ENCODE measurements around the gene GSG1L. TPM values are rescaled to one million over a fixed set of nuclear protein-coding genes. Genes with fewer than 3 reads are reported as not detected.
A peak's percentile ranks its signal among the peaks of the same experiment; 100 is the strongest.

Gene GSG1L
- polyA plus RNA-seq, 3 donors = not detected

DNA sequence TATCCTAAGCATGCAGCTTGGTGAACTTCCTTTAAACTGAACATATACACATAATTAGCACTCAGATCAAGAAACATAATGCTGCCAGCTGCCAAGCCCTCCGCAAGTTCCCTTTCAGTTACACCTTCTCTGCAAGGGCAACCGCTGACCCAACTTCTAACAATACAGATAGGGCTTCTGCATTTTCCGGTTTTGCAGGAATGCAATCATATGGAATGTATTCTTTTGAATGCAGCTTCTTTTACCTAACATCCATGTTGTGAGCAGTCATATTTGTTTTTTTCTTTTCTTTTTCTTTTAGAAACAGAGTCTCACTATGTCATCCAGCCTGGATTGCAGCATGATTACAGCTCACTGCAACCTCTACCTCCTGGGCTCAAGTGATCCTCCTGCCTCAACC, 110.7 kb downstream of the GSG1L start:
- H3K27ac ChIP-seq (ENCODE audit: low read depth in 1 of 2, low read length in 2 of 2) = no peak overlapping the region
- Mint-ChIP-seq H3K27ac (no peak overlapping the region), H3K9me3 (peaks cover 9 to 39% (median 24%) of the 10 kb centered on the region in 7 donors), H3K36me3 (no peaks in the 10 kb centered on the region), H3K4me1 (peaks cover 5% of the 10 kb centered on the region), H3K4me3 (no peak overlapping the region), H3K27me3 (ENCODE audit: low read depth in 3 of 3) (peaks cover 2 to 3% (median 2%) of the 10 kb centered on the region in 3 donors)
- H3K79me2 ChIP-seq (ENCODE audit: insufficient read depth, low read length) = no peaks in the 10 kb centered on the region
- DNase-seq = no peak
- no peak overlapping the region for H3K4me3 ChIP-seq (replicated peaks in 1 of 3; ENCODE audit: low read depth in 2 of 3, low read length in 3 of 3)
- no peak overlapping the region for H3K9ac ChIP-seq (ENCODE audit: insufficient read depth, low read length, poor library complexity, severe bottlenecking)
- no peaks in the 10 kb centered on the region for H3K27me3 ChIP-seq (ENCODE audit: control insufficient read depth in 2 of 2, insufficient read depth in 2 of 2, low read length in 2 of 2)
- TF ChIP-seq, protein P1, sequence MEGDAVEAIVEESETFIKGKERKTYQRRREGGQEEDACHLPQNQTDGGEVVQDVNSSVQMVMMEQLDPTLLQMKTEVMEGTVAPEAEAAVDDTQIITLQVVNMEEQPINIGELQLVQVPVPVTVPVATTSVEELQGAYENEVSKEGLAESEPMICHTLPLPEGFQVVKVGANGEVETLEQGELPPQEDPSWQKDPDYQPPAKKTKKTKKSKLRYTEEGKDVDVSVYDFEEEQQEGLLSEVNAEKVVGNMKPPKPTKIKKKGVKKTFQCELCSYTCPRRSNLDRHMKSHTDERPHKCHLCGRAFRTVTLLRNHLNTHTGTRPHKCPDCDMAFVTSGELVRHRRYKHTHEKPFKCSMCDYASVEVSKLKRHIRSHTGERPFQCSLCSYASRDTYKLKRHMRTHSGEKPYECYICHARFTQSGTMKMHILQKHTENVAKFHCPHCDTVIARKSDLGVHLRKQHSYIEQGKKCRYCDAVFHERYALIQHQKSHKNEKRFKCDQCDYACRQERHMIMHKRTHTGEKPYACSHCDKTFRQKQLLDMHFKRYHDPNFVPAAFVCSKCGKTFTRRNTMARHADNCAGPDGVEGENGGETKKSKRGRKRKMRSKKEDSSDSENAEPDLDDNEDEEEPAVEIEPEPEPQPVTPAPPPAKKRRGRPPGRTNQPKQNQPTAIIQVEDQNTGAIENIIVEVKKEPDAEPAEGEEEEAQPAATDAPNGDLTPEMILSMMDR (IDR thresholded peaks at IDR 0.05) = no peak
- no peaks in the 10 kb centered on the region for H3K36me3 ChIP-seq (replicated peaks in 1 of 2; ENCODE audit: control insufficient read depth in 1 of 2, insufficient read depth in 2 of 2, low read length in 2 of 2)
- H2AFZ ChIP-seq (ENCODE audit: insufficient read depth, low read depth, low read length, poor library complexity, severe bottlenecking) = no peak overlapping the region
- H3K4me2 ChIP-seq (replicated peaks; ENCODE audit: extremely low read depth, low read length, poor library complexity, severe bottlenecking) = no peak overlapping the region
- H3K9me3 ChIP-seq (replicated peaks in 1 of 2; ENCODE audit: control insufficient read depth in 1 of 2, insufficient read depth in 1 of 2, low read length in 2 of 2) = peaks cover 14 to 25% of the 10 kb centered on the region in 2 donors
- intact Hi-C loops (cut with micrococcal nuclease) = no loop called here
- 71% methylated on average over 1 of the region's 3 CpGs for WGBS (ENCODE audit: insufficient coverage)
- no peaks in the 10 kb centered on the region for H4K20me1 ChIP-seq (ENCODE audit: insufficient read depth, low read length)
- H3K4me1 ChIP-seq (ENCODE audit: control insufficient read depth in 1 of 2, insufficient read depth in 2 of 2, low read length in 2 of 2) = no peaks in the 10 kb centered on the region

DNA sequence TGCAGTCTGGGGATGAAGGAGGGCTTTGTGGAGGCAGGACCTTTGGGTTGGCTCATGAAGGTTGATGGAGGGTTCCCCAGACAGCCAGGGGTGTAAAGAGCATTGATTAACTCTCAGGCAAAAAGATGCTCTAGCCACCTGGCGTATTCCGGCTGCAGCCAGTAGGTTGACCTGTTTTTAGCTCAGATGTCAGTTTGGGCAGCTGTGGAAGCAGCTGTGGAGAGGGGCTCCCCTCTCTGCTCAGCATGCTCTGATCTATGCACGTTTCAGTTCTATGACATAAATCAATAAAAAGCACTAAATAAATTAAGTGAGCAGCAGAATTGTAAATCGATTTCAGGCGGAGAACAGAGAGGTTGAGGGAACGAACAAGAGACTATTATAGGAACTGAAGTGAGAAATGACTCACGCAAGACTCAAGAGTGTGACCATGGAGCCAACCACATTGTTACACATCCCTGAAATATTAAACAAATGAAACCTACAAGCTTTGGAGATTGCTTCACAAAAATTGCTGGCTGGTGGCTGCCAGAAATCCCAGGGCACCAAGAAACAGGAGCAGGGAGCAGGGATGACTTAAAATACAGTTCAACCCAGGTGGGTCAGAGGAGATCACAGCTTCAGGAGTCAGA, 111.9 kb downstream of the GSG1L start:
- H3K27ac ChIP-seq (ENCODE audit: low read depth in 1 of 2, low read length in 2 of 2) = no peak overlapping the region
- 100% methylated on average over 2 of the region's 7 CpGs for WGBS (ENCODE audit: insufficient coverage)
- H3K9me3 Mint-ChIP-seq = peaks cover 9 to 28% (median 20%) of the 10 kb centered on the region in 7 donors
- H3K36me3 Mint-ChIP-seq = no peaks in the 10 kb centered on the region
- no peak overlapping the region for H3K4me3 ChIP-seq (replicated peaks in 1 of 3; ENCODE audit: low read depth in 2 of 3, low read length in 3 of 3)
- H3K4me1 ChIP-seq (ENCODE audit: control insufficient read depth in 1 of 2, insufficient read depth in 2 of 2, low read length in 2 of 2) = no peaks in the 10 kb centered on the region
- H3K27ac Mint-ChIP-seq = peak overlapping the region in 1 of 7 donors; percentile 10
- no peaks in the 10 kb centered on the region for H4K20me1 ChIP-seq (ENCODE audit: insufficient read depth, low read length)
- H3K27me3 Mint-ChIP-seq (ENCODE audit: low read depth in 3 of 3) = peaks cover 2 to 5% (median 4%) of the 10 kb centered on the region in 3 donors
- H3K9me3 ChIP-seq (replicated peaks in 1 of 2; ENCODE audit: control insufficient read depth in 1 of 2, insufficient read depth in 1 of 2, low read length in 2 of 2) = peaks cover 8 to 15% of the 10 kb centered on the region in 2 donors
- H3K27me3 ChIP-seq (ENCODE audit: control insufficient read depth in 2 of 2, insufficient read depth in 2 of 2, low read length in 2 of 2) = no peaks in the 10 kb centered on the region
- H2AFZ ChIP-seq (ENCODE audit: insufficient read depth, low read depth, low read length, poor library complexity, severe bottlenecking) = no peak overlapping the region
- no peak overlapping the region for H3K9ac ChIP-seq (ENCODE audit: insufficient read depth, low read length, poor library complexity, severe bottlenecking)
- no peak overlapping the region for H3K4me2 ChIP-seq (replicated peaks; ENCODE audit: extremely low read depth, low read length, poor library complexity, severe bottlenecking)
- H3K4me1 Mint-ChIP-seq = peaks cover 5% of the 10 kb centered on the region
- TF ChIP-seq, protein P1 (IDR thresholded peaks at IDR 0.05) = no peak
- H3K79me2 ChIP-seq (ENCODE audit: insufficient read depth, low read length) = no peaks in the 10 kb centered on the region
- H3K4me3 Mint-ChIP-seq = no peak overlapping the region
- no peaks in the 10 kb centered on the region for H3K36me3 ChIP-seq (replicated peaks in 1 of 2; ENCODE audit: control insufficient read depth in 1 of 2, insufficient read depth in 2 of 2, low read length in 2 of 2)
- intact Hi-C loops (cut with micrococcal nuclease) = no loop called here
- no peak for DNase-seq

Measured in CD14-positive monocyte (primary cell).